Islet precursor cell (in vitro differentiated cells): ENCODE results near the gene STEAP2.

ENCODE experiments used
- DNase-seq: peaks from one replicate; pipeline ENCODE4 v3.0.0-alpha.2; 2018

Gene STEAP2

DNA sequence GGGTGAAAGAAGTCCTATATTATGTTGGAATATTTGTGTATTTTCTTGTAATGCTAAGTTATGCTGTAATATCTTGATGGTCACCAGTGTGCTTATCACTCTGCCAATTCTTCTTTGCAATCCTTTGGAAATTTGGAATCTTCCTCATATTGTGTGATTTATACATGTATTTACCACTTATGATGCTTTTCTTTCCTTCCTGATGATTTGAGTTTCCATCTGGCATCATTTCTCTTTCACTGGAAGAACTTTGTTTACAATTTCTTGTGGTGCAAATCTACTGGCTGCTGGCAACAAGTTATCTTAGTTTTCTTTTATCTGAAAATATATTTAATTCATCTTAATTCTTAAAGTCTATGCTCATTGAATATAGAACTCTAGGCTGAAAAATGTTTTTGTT lies 62.6 kb downstream of the STEAP2 start:
- DNase-seq = no peak

DNA sequence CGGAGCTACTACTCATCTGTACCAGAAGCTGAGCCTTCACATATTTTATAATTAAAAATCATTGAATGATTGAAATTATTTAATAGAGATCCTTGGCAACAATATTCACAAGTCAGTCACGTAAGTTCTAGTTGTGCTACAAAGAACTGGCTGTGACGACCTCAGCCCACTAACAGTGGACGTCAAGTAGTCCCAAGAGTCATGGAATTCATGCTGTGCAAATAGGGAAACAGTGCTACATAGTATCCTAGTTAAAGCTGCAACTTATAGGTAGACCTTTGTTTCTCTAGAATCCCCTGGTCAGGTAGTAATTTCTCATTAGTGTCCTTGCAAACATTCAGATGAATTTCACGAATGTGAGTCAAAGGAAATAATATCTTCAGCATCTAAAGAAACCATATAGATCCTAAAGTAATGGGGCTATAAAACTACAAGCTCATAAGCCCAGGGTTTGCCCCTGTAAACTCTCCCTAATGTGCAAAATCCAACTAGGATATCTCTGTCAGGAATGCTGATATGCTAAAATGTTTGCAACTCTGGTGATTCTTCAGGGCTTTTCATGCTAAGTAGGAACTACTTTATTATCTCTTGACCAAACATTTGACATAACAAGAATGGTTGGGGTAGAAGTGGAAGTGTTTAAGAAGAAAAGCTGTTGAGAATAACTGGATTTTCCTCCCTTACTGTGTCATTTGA lies 64.6 kb downstream of the STEAP2 start:
- no peak for DNase-seq
